ENCODE data around the gene DNAJC12.
"Not testable (repeated sequence)": the region's sequence is repeated elsewhere in the genome, so short reads cannot be mapped to it uniquely, and the experiment has no call there.

Gene DNAJC12

DNA sequence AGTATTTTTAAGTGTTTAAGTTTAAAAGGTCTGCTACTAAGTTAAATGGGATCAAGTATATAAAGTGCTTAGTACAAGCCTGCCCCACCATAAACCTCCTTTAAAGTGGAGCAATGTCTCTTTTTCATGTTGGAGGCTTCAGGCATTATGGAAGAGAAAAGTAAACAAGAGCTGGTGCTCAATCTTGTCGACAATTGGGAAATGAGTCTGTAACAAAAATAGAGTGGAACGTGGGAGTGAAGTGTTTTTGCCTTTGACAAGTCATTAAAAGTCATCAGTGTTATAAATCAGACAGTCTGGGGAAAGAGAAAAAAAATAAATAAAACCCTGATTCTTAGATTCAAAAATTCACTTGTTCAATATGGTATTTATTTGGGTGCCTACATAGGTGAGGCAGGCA lies 44.7 kb downstream of the DNAJC12 start:
- H3K4me1 Mint-ChIP-seq (ENCODE audit: low read depth), result peaks cover 27% of the 10 kb centered on the region
- H3K36me3 Mint-ChIP-seq (ENCODE audit: low read depth), result no peaks in the 10 kb centered on the region
- peaks cover 2% of the 10 kb centered on the region for H3K27me3 Mint-ChIP-seq (ENCODE audit: low read depth)
- no peak overlapping the region for H3K4me3 Mint-ChIP-seq
- DNase-seq (ENCODE audit: low spot score), result no peak
- H3K27ac Mint-ChIP-seq, result peak overlapping the region; percentile 49
- H3K9me3 Mint-ChIP-seq, result no peaks in the 10 kb centered on the region

- H3K36me3 Mint-ChIP-seq (ENCODE audit: low read depth), result no peaks in the 10 kb centered on the region
- H3K27me3 Mint-ChIP-seq (ENCODE audit: low read depth), result peaks cover 2% of the 10 kb centered on the region
- H3K27ac Mint-ChIP-seq, result no peak overlapping the region
- peaks cover 30% of the 10 kb centered on the region for H3K4me1 Mint-ChIP-seq (ENCODE audit: low read depth)
- no peaks in the 10 kb centered on the region for H3K9me3 Mint-ChIP-seq
- H3K4me3 Mint-ChIP-seq, result no peak overlapping the region
- no peak for DNase-seq (ENCODE audit: low spot score)
These were observed 45.3 kb downstream of the DNAJC12 start for GRCh38 chr10:67792653-67793052.

- peak; percentile 53 for DNase-seq (ENCODE audit: low spot score)
- peak overlapping the region; percentile 27 for H3K27ac Mint-ChIP-seq
- peaks cover 30% of the 10 kb centered on the region for H3K4me1 Mint-ChIP-seq (ENCODE audit: low read depth)
- peaks cover 2% of the 10 kb centered on the region for H3K27me3 Mint-ChIP-seq (ENCODE audit: low read depth)
- H3K4me3 Mint-ChIP-seq, result peak overlapping the region; percentile 52
- no peaks in the 10 kb centered on the region for H3K9me3 Mint-ChIP-seq
- H3K36me3 Mint-ChIP-seq (ENCODE audit: low read depth), result no peaks in the 10 kb centered on the region
These were observed 47.2 kb downstream of the DNAJC12 start for GRCh38 chr10:67790534-67791408.

DNA sequence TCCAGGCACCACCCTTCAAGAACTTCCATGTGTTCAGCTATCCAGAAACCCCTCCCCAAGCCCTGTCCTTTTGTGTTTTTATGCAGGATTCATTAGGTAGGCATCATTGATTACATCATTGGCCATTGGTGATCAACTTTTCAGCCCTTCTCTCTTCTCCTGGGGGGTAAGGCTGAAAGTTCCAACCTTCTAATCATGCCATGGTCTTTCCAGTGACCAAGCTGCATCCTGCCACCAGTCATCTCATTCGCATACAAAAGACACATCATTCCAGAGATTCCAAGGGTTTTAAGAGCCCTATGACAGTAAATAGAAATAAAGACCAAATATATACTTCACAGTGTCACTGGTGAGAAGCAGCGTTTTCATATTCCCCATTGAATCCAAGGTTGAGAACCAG lies 48.2 kb downstream of the DNAJC12 start:
- Mint-ChIP-seq H3K36me3 (ENCODE audit: low read depth) (no peaks in the 10 kb centered on the region), H3K9me3 (no peaks in the 10 kb centered on the region), H3K27me3 (ENCODE audit: low read depth) (peaks cover 2% of the 10 kb centered on the region), H3K4me3 (no peak overlapping the region), H3K4me1 (ENCODE audit: low read depth) (peaks cover 37% of the 10 kb centered on the region), H3K27ac (no peak overlapping the region)
- no peak for DNase-seq (ENCODE audit: low spot score)

- Mint-ChIP-seq H3K27me3 (ENCODE audit: low read depth) (peaks cover under 1% of the 10 kb centered on the region), H3K4me3 (peak overlapping the region; percentile 46), H3K9me3 (no peaks in the 10 kb centered on the region), H3K27ac (no peak overlapping the region), H3K36me3 (ENCODE audit: low read depth) (no peaks in the 10 kb centered on the region), H3K4me1 (ENCODE audit: low read depth) (peaks cover 50% of the 10 kb centered on the region)
- DNase-seq (ENCODE audit: low spot score), result peak; percentile 62
These were observed 49.7 kb downstream of the DNAJC12 start for GRCh38 chr10:67788028-67788886.

GRCh38 chr10:67785098-67785497 lies 52.9 kb downstream of the DNAJC12 start:
- Mint-ChIP-seq H3K27me3 (ENCODE audit: low read depth) (no peaks in the 10 kb centered on the region), H3K36me3 (ENCODE audit: low read depth) (no peaks in the 10 kb centered on the region), H3K4me3 (peak overlapping the region; percentile 21), H3K27ac (peak overlapping the region; percentile 62), H3K4me1 (ENCODE audit: low read depth) (peaks cover 50% of the 10 kb centered on the region), H3K9me3 (no peaks in the 10 kb centered on the region)
- peak; percentile 26 for DNase-seq (ENCODE audit: low spot score)

- Mint-ChIP-seq H3K36me3 (ENCODE audit: low read depth) (no peaks in the 10 kb centered on the region), H3K9me3 (no peaks in the 10 kb centered on the region), H3K27ac (peak overlapping the region; percentile 81), H3K4me1 (ENCODE audit: low read depth) (peaks cover 52% of the 10 kb centered on the region), H3K4me3 (no peak overlapping the region), H3K27me3 (ENCODE audit: low read depth) (no peaks in the 10 kb centered on the region)
- no peak for DNase-seq (ENCODE audit: low spot score)
These were observed 53.5 kb downstream of the DNAJC12 start for GRCh38 chr10:67784474-67784873.

GRCh38 chr10:67783606-67784294 lies 54.2 kb downstream of the DNAJC12 start:
- no peak for DNase-seq (ENCODE audit: low spot score)
- H3K36me3 Mint-ChIP-seq (ENCODE audit: low read depth), result no peaks in the 10 kb centered on the region
- H3K9me3 Mint-ChIP-seq, result no peaks in the 10 kb centered on the region
- H3K4me3 Mint-ChIP-seq, result peak overlapping the region; percentile 29
- peak overlapping the region; percentile 81 for H3K27ac Mint-ChIP-seq
- no peaks in the 10 kb centered on the region for H3K27me3 Mint-ChIP-seq (ENCODE audit: low read depth)
- peaks cover 51% of the 10 kb centered on the region for H3K4me1 Mint-ChIP-seq (ENCODE audit: low read depth)

- Mint-ChIP-seq H3K36me3 (ENCODE audit: low read depth) (no peaks in the 10 kb centered on the region), H3K4me1 (ENCODE audit: low read depth) (peaks cover 47% of the 10 kb centered on the region), H3K27me3 (ENCODE audit: low read depth) (no peaks in the 10 kb centered on the region), H3K27ac (no peak overlapping the region), H3K4me3 (no peak overlapping the region), H3K9me3 (no peaks in the 10 kb centered on the region)
- no peak for DNase-seq (ENCODE audit: low spot score)
These were observed 55.5 kb downstream of the DNAJC12 start for GRCh38 chr10:67782530-67782929.

- H3K27ac Mint-ChIP-seq, result no peak overlapping the region
These were observed 57.0 kb downstream of the DNAJC12 start for GRCh38 chr10:67780759-67781538.

DNA sequence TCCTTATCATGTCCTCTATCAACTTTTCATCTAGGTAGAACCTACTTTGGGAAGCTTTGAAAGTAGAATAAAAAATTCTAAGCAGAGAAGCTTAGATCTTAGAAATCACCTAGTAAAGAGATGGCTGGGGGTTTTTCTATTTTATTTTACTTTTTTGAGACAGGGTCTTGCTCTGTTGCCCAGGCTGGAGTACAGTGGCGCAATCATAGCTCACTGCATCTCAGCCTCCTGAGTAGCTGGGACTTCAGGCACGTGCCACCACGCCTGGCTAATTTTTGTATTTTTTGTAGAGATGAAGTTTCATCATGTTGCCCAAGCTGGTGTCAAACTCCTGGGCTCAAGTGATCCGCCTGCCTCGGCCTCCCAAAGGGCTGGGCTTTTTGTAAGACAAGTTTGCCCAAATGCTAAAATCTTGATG lies 57.8 kb downstream of the DNAJC12 start:
- DNase-seq (ENCODE audit: low spot score); H3K36me3 Mint-ChIP-seq (ENCODE audit: low read depth); H3K9me3 Mint-ChIP-seq; H3K4me3 Mint-ChIP-seq; H3K27ac Mint-ChIP-seq; H3K27me3 Mint-ChIP-seq (ENCODE audit: low read depth): not testable (repeated sequence)
- H3K4me1 Mint-ChIP-seq (ENCODE audit: low read depth), result peaks cover 46% of the 10 kb centered on the region

More at GRCh38 chr10:67780759-67781538, 57.0 kb downstream of the DNAJC12 start:
- Mint-ChIP-seq H3K9me3 (no peaks in the 10 kb centered on the region), H3K4me3 (no peak overlapping the region), H3K4me1 (ENCODE audit: low read depth) (peaks cover 48% of the 10 kb centered on the region), H3K36me3 (ENCODE audit: low read depth) (no peaks in the 10 kb centered on the region), H3K27me3 (ENCODE audit: low read depth) (no peaks in the 10 kb centered on the region)
- DNase-seq (ENCODE audit: low spot score), result no peak

- H3K27me3 Mint-ChIP-seq (ENCODE audit: low read depth), result no peaks in the 10 kb centered on the region
- H3K27ac Mint-ChIP-seq, result no peak overlapping the region
- no peaks in the 10 kb centered on the region for H3K36me3 Mint-ChIP-seq (ENCODE audit: low read depth)
- H3K4me3 Mint-ChIP-seq, result no peak overlapping the region
- H3K9me3 Mint-ChIP-seq, result no peaks in the 10 kb centered on the region
- peaks cover 42% of the 10 kb centered on the region for H3K4me1 Mint-ChIP-seq (ENCODE audit: low read depth)
- DNase-seq (ENCODE audit: low spot score), result peak; percentile 52
These were observed 58.4 kb downstream of the DNAJC12 start for GRCh38 chr10:67779465-67780203.
